ENCODE results near the gene CARNS1. TPM values are rescaled to one million over a fixed set of nuclear protein-coding genes. Genes with fewer than 3 reads are reported as not detected.

Gene CARNS1, protein sequence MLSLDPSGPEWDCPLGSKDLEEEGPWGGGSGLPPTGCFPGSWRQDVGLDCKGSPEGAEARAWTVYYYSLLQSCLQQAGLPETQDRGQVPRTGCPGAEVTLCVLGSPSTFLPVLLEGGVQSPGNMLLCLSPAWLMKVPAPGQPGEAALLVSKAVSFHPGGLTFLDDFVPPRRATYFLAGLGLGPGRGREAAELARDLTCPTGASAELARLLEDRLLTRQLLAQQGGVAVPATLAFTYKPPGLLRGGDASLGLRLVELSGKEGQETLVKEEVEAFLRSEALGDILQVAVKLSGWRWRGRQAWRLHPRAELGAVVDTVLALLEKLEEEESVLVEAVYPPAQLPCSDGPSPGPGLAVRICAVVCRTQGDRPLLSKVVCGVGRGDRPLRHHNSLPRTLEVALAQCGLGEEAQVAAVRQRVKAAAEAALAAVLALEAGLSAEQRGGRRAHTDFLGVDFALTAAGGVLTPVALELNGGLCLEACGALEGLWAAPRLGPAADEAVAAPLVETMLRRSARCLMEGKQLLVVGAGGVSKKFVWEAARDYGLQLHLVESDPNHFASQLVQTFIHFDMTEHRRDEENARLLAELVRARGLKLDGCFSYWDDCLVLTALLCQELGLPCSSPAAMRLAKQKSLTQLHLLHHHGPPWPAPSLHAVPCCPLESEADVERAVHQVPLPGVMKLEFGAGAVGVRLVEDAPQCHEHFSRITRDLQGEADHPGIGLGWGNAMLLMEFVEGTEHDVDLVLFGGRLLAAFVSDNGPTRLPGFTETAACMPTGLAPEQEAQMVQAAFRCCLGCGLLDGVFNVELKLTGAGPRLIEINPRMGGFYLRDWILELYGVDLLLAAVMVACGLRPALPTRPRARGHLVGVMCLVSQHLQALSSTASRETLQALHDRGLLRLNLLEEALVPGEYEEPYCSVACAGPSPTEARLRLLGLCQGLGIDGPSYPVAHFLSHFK
- total RNA-seq (10 to 100 TPM in 9 of 10 donors, 1 to 10 TPM in 1; 6.1 to 26.6 (median 19.0) TPM), polyA plus RNA-seq (10 to 100 TPM in 1 of 2 donors, under 1 TPM in 1; 0.55 to 10.9 TPM)
- long read RNA-seq, donor 1, partial matches to known transcripts = 8 of 16 reads
- long read RNA-seq, donor 1, other reads (novel, unspliced or antisense) = 5 of 16 reads
- long read RNA-seq, donor 2, transcript CARNS1-201 (9 exons, 3,942 nt) = major isoform, 7 of 76 reads
- long read RNA-seq, donor 2, partial matches to known transcripts = 39 of 76 reads
- long read RNA-seq, donor 2, other reads (novel, unspliced or antisense) = 30 of 76 reads
- long read RNA-seq, donor 3, partial matches to known transcripts = 0 of 21 reads
- long read RNA-seq, donor 3, other reads (novel, unspliced or antisense) = 21 of 21 reads

- DNase-seq (no peak), ATAC-seq (no peak)
- TF ChIP-seq, protein P1, sequence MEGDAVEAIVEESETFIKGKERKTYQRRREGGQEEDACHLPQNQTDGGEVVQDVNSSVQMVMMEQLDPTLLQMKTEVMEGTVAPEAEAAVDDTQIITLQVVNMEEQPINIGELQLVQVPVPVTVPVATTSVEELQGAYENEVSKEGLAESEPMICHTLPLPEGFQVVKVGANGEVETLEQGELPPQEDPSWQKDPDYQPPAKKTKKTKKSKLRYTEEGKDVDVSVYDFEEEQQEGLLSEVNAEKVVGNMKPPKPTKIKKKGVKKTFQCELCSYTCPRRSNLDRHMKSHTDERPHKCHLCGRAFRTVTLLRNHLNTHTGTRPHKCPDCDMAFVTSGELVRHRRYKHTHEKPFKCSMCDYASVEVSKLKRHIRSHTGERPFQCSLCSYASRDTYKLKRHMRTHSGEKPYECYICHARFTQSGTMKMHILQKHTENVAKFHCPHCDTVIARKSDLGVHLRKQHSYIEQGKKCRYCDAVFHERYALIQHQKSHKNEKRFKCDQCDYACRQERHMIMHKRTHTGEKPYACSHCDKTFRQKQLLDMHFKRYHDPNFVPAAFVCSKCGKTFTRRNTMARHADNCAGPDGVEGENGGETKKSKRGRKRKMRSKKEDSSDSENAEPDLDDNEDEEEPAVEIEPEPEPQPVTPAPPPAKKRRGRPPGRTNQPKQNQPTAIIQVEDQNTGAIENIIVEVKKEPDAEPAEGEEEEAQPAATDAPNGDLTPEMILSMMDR (IDR thresholded peaks at IDR 0.05) = no peak
- Histone ChIP-seq H3K4me3 (peak within 1 kb of the TSS in 9 of 10 donors; percentile 30 to 48 (median 41)), H3K4me1 (peaks cover 20 to 57% (median 48%) of the 10 kb centered on the region in 9 donors), H3K27me3 (peaks cover 0 to 46% (median 35%) of the 10 kb centered on the region in 7 donors), H3K27ac (peak within 1 kb of the TSS in 9 of 10 donors; percentile 76 to 98 (median 92)), H3K9me3 (no peaks in the 10 kb centered on the region), H3K36me3 (no peaks in the 10 kb centered on the region)
- intact Hi-C loops (cut with DNase I) = no loop called here
- 6 to 7% methylated on average over 48 to 67 of the region's 67 CpGs for WGBS, 2 donors
These were observed at the start of gene CARNS1 for GRCh38 chr11:67415501-67416304. Gene CARNS1 (plus strand): TSS chr11:67415678. CDS start chr11:67416200, 522 bp downstream.

GRCh38 chr11:67365736-67366444 lies 49.6 kb upstream of the CARNS1 start:
- Histone ChIP-seq H3K4me3 (no peak overlapping the region), H3K4me1 (peaks cover 10 to 57% (median 25%) of the 10 kb centered on the region in 9 donors), H3K36me3 (peaks cover 0 to 21% (median 0%) of the 10 kb centered on the region in 9 donors), H3K9me3 (no peaks in the 10 kb centered on the region), H3K27me3 (no peaks in the 10 kb centered on the region), H3K27ac (peak overlapping the region in 3 of 10 donors; percentile 20 to 31 (median 24))
- DNase-seq (no peak), ATAC-seq (peak in 1 of 8 donors; percentile 15)
- TF ChIP-seq, protein P1 (IDR thresholded peaks at IDR 0.05) = no peak
- 65 to 67% methylated on average over 14 of the region's 14 CpGs for WGBS, 2 donors
- intact Hi-C loops (cut with DNase I) = no loop called here

- H3K9me3 ChIP-seq = no peaks in the 10 kb centered on the region
- 27 to 32% methylated on average over 8 of the region's 8 CpGs for WGBS, 2 donors
- ATAC-seq = peak in 5 of 8 donors; percentile 13 to 43 (median 37)
- H3K4me3 ChIP-seq = no peak overlapping the region
- intact Hi-C loops (cut with DNase I) = no loop called here
- no peak for DNase-seq
- H3K27me3 ChIP-seq = no peaks in the 10 kb centered on the region
- H3K27ac ChIP-seq = peak overlapping the region in 3 of 10 donors; percentile 20 to 31 (median 24)
- TF ChIP-seq, protein P1 (IDR thresholded peaks at IDR 0.05) = no peak
- peaks cover 10 to 64% (median 29%) of the 10 kb centered on the region in 9 donors for H3K4me1 ChIP-seq
- peaks cover 0 to 21% (median 0%) of the 10 kb centered on the region in 9 donors for H3K36me3 ChIP-seq
These were observed 48.9 kb upstream of the CARNS1 start for GRCh38 chr11:67366546-67366945.
